HG03432 (cell line): ENCODE measurements around the gene ETV3.
"Not testable (repeated sequence)": the region's sequence is repeated elsewhere in the genome, so short reads cannot be mapped to it uniquely, and the experiment has no call there.

Experiments used
- ATAC-seq: cut with Tn5 transposase; IDR thresholded peaks from one replicate; pipeline ENCODE4 v1.9.1; 2021; ENCODE audit warnings: mild to moderate bottlenecking, moderate library complexity; ENCODE audit not compliant: unreplicated experiment

Gene ETV3

GRCh38 chr1:157138220-157139051 lies at the start of gene ETV3:
ETV3 (minus strand) TSS chr1:157138395; CDS start chr1:157136352, 2,043 bp downstream.
- peak; percentile 93 for ATAC-seq

DNA sequence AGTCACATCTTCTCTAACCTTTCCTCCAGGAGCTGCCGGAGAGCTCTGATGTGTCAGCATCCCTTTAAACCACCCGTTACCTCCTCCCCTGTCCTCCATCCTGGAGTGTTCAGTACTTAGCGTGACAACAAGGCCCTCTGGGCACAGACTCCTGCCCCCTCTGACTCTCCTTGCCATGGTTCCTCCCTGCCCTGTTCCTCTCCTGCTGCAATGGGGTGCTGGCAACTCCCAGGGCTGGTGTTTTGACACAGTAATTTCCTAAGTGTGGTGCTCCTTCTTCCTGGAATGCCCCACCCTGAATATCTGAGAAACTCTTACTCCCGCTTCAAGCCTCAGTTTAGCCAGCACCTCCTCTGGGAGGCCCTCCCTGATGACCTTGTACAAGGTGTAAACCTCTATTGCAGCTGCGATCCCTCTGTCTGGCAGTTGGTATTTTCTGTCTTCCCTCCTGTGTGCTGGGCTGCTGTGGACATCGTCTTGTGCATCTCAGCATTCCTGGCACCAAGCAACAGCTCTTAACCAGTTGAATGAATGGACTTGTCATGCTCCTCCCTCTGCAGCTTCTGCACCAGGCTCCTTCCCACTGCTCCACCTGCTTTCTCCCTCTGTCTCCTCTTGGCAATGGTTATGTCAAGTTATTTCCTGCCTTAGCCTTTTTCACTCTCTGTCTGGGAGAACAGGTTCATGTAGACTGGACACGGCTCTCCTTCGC lies 48.2 kb upstream of the ETV3 start:
- ATAC-seq: no peak

DNA sequence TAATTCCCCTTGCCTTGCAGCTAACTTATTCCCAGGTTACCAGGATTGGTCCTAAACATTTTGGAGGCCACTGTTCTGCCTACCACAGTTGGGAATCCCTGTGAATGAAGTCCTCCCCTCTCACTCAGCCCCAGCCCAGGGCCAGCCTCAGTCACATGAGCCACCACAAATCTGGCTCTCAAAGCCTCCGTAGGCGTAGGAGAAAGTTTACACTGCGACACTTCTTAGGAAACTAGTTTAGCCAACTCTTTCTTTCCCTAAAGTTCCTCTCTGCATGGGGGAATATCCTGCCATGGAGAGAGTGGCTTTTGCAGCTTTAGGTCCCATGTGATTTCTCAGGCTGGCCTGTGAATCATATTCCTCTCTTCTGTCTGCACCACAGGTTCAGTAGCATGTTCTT lies 45.7 kb upstream of the ETV3 start:
- ATAC-seq: no peak

DNA sequence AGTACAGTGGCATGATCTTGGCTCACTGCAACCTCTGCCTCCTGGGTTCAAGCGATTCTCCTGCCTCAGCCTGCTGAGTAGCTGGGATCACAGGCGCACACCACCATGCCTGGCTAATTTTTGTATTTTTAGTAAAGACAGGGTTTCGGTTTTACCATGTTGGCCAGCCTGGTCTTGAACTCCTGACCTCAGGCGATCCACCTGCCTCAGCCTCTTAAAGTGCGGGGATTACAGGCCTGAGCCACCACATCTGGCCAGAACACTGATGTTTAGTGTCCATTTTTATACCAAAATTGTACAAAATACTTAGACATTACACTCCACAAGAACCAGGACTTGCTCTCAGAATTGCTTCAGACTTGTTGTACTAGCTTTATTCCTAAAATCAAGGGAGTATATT lies 44.2 kb upstream of the ETV3 start:
- not testable (repeated sequence) for ATAC-seq

DNA sequence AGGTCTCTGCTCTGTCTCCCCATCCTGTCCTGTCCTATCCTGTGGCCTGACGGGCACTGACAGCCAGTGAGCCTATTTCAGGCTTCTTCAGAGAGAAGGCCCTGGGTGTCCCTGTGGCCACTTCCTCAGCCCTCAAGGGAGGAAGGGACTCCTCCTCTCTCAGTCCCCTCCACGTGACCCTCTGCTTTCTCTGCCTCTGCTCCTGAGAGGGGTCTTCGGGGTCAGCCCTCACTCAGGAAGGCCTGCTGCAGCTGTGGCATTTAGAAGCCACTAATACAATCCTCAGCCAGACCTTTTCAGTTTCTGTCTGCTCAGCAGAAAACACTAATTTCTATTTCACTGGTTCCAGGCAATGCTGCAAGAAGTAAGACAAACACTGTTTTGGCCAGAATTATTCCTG lies 43.6 kb upstream of the ETV3 start:
- no peak for ATAC-seq

DNA sequence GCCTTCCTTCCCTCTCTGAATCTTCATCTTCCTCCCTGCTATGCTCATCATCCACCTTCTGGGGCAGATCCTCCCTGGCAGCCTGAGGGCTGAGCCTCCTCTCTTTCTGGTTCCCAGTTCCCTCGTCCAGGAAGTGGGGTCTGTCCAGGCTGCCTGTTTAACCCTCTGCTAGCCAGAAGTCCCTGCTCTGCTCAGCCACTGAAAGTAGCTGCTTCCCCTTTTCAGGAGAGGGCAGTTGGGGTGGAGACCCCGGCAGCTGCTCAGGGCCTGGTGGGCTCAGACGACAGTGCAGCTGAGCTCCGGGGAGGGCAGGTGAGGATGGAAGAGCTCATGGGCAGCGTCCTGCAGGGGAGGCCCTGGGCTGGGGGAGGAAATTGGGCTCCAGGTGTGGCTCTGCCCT lies 43.1 kb upstream of the ETV3 start:
- no peak for ATAC-seq

- ATAC-seq: no peak
Measured at GRCh38 chr1:157178490-157178889, 40.3 kb upstream of the ETV3 start.

DNA sequence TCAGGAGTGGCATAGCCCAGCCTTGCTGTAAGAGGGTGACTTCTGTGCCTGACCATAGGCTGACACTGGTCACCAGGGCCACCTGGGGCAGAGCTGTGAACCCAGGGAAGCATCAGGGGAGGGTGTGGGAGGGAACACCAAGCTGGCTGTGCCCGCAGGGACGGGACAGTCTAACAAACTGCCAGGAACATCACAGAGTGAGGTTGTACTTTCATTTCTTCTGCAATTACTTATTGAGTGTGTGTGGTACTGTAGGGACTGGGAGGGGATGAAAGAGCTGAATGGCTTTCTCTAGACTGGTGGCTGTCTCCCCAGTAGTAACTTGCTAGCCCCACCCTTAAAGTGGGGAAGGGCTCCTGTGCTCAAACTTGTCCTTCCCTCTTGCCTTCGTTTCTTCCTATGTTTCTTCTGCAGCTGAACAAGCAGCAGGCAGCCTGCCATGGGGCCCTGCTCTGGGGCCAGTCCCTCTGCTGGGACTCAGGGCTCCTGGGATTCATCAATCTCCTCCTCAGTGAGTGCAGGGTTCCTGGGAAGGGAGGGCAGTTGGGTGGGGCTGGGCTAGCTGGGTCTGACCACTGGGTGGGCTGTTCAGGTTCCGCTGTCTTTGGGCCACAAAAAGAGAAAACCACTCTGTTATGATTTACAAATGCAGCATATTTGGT lies 39.7 kb upstream of the ETV3 start:
- no peak for ATAC-seq

- peak; percentile 62 for ATAC-seq
Measured at GRCh38 chr1:157176591-157177121, 38.5 kb upstream of the ETV3 start.

- no peak for ATAC-seq
Measured at GRCh38 chr1:157176016-157176415, 37.8 kb upstream of the ETV3 start.

DNA sequence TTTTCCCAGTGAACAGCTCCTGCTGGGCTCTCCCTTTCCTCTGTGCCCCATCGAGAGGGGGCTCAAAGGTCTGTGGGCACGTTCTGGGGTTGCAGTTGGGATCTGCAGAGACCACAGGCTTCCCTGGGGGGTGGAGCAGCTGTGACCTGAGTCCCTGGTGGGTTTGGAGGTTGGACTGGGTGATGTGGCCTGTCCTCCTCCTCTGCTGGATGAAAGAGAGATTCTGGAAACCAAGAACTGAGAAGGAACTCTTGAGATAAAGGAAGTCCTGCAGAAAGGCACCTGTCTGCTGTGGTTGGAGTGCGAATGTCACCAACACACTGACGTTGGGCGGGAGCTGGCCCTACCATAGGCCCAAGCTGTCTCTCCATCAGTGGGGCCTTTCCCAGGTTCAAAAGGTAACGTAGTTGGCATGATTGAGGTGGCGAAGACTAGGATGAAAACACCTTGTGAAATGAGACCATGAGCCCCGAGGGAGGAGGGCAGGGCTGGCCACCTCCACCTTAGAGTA lies 35.8 kb upstream of the ETV3 start:
- no peak for ATAC-seq

DNA sequence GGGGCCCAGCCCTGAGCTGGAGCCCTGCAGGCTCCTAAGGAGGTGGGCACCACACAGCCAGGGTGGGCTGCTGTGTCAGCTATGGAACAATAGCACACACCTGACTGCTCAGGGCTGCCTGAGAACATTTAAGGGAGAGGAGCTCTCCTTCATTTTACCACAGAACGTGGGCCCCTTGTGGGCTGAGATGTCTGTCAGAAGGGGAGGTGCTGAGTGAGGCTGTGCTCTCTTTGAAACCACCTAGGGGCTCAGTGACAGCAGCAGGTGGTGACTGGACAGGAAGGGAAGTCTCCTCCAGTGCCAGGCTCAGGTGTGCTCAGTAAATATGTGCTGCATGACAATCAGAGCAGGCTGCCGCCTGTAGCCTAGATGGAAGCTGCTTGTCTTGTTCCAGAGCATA lies 35.0 kb upstream of the ETV3 start:
- not testable (repeated sequence) for ATAC-seq

DNA sequence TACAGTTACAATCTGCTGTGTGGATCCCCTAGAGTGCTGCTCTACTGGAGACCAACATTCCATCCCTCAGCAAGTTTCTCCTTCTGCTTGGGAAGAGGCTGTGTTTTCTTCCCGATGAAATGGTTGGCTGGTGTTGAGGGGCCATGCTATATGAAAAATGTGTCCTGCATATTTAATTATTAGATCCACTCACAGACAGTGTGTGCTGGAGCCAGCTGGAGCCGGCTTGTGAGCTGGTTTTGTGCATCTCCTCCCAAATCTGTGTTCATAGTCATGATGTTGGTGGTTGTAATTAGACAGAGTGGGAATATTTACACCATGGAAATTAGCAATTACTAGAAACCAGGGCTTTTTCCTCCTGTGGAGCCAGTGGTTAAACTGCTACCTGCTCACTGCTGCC lies 34.4 kb upstream of the ETV3 start:
- not testable (repeated sequence) for ATAC-seq

DNA sequence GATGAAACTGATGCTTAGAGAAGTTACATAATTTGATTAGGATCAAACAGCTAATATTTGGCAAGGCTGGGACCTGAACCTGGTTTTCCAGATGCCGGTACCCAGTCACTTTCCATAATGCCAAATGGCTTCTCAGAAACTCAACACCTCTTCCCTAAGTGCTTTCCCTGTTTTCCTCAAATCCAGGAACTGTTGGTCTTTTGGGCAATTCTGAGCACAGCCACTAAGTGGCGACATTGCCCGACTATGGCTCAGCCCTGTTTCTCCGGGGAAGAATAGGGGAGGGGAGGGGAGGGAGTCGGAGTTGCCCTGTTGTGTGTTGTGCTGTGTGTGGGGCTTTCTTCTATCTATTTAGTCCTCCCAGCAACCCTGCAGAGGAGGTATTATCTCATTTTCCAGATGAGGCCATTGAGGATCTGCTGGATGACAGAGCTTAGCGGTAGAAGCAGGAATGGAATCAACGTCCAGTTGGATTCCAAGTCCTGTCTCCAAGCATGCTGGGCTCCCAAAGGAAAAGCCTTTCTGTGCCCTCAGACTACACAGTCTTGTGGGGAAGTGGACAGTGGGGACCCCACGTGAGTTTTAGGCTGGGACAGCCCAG lies 33.8 kb upstream of the ETV3 start:
- not testable (repeated sequence) for ATAC-seq

- ATAC-seq: no peak
Measured at GRCh38 chr1:157170677-157171515, 32.7 kb upstream of the ETV3 start.

- ATAC-seq: no peak
Measured at GRCh38 chr1:157168015-157168414, 29.8 kb upstream of the ETV3 start.

GRCh38 chr1:157167437-157167836 lies 29.2 kb upstream of the ETV3 start:
- ATAC-seq: no peak

DNA sequence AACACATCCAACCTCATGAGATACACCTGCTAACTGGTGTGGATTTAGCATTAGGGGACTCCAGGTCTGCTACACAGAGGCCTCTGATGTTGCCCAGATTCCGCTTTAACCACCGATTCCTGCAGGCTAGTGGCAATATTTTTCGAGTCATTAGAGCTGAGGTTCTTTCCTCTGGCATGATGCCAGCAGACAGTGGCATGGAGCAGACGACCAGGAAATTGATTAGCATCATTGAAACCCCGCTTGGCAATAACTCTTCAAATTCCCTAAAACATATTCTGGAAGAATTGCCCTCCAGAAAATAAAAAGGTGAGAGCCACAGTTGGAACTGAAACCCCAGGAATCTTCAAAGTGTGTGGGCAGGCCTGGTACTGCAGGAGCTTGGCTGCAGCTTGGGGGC lies 28.4 kb upstream of the ETV3 start:
- no peak for ATAC-seq

- no peak for ATAC-seq
Measured at GRCh38 chr1:157163273-157164127, 25.3 kb upstream of the ETV3 start.
